Sigmoid colon (tissue), 4 donors: Measurements from ENCODE around the gene BRSK2.

ENCODE experiments used
- CTCF ChIP-seq, 4 experiments: fragments of 450-650 bp in 3 of 4; fragments of 200-600 bp in 1 of 4; IDR thresholded peaks; one replicate each; pipeline ENCODE4 v1.5.1; 2016 to 2019; ENCODE audit warnings: antibody characterized with exemption in 4 of 4, mild to moderate bottlenecking in 3 of 4, moderate library complexity in 2 of 4
- EP300 ChIP-seq, 4 donors: sonication (generic); formaldehyde crosslinking; IDR thresholded peaks; one replicate each; pipeline ENCODE4 v1.6.1; 2017; ENCODE audit warnings: antibody characterized with exemption in 4 of 4
- POLR2A ChIP-seq, 2 donors: fragments of 450-650 bp; IDR thresholded peaks; one replicate each; pipeline ENCODE4 v1.6.1; 2016; ENCODE audit warnings: antibody characterized with exemption in 2 of 2, mild to moderate bottlenecking in 2 of 2, moderate library complexity in 2 of 2

GRCh38 chr11:1463056-1463455, 73.3 kb downstream of the BRSK2 start:
- TF ChIP-seq POLR2A (IDR thresholded peaks at IDR 0.05) (no peak), CTCF (IDR thresholded peaks at IDR 0.05) (no peak), EP300 (IDR thresholded peaks at IDR 0.05) (no peak)
